Measurements from ENCODE around the gene CDH23. TPM values are rescaled to one million over a fixed set of nuclear protein-coding genes. Genes with fewer than 3 reads are reported as not detected.
A peak's percentile ranks its signal among the peaks of the same experiment; 100 is the strongest.

CDH23 gene
- total and polyA plus RNA-seq, 9 of the 15 experiments (the other 6 are each of a cell fraction or from before 2014, with no cell fraction given): 0.18 to 1.2 (median 0.47) TPM

- no peak for TF ChIP-seq RBM15 (IDR thresholded peaks at IDR 0.05; ENCODE audit: insufficient read depth, low read length)
- no peak for TF ChIP-seq JUN (IDR thresholded peaks at IDR 0.05; ENCODE audit: borderline replicate concordance, low read depth, low read length)
- no peak for TF ChIP-seq JUN (CRISPR knock-in tag; IDR thresholded peaks at IDR 0.05; ENCODE audit: borderline replicate concordance)
- TF ChIP-seq GABPB1 (CRISPR knock-in tag; IDR thresholded peaks at IDR 0.05): 0 out of 2 replicates have a peak, but pooled peaks have one; percentile 14
- peak; percentile 69; the same call in 1 of the 2 replicates for TF ChIP-seq CLOCK (CRISPR knock-in tag; IDR thresholded peaks at IDR 0.05; ENCODE audit: borderline replicate concordance)
- TF ChIP-seq NKRF (IDR thresholded peaks at IDR 0.05; ENCODE audit: borderline replicate concordance): no peak
- TF ChIP-seq FIP1L1 (IDR thresholded peaks at IDR 0.05; ENCODE audit: low read depth, low read length, poor library complexity, severe bottlenecking): no peak
- TF ChIP-seq HDAC2 (IDR thresholded peaks at IDR 0.05): no peak
- no peak for TF ChIP-seq PRMT5 (CRISPR knock-in tag; IDR thresholded peaks at IDR 0.05)
- no peak for TF ChIP-seq PBX2 (CRISPR knock-in tag; IDR thresholded peaks at IDR 0.05; ENCODE audit: low read depth)
- TF ChIP-seq PBX2 (tag; conservative IDR thresholded peaks at IDR 0.05; ENCODE audit: low read depth): no peak
- no peak for TF ChIP-seq NFYB (IDR thresholded peaks at IDR 0.05; ENCODE audit: extremely low read depth, insufficient read length)
- TF ChIP-seq TAF1 (IDR thresholded peaks at IDR 0.05; ENCODE audit: control insufficient read depth, extremely low read depth, insufficient read depth, low read length, severe bottlenecking): no peak
- no peak for TF ChIP-seq RFX5 (IDR thresholded peaks at IDR 0.05; ENCODE audit: low read depth, low read length)
- no peak for TF ChIP-seq ZSCAN29 (IDR thresholded peaks at IDR 0.05)
- no peak for TF ChIP-seq KDM1A (IDR thresholded peaks at IDR 0.05)
- TF ChIP-seq HMGN3 (IDR thresholded peaks at IDR 0.05; ENCODE audit: borderline replicate concordance, extremely low read depth, insufficient read length, low read depth, low read length): peak; percentile 26
- no peak for TF ChIP-seq FOXA3 (CRISPR knock-in tag; conservative IDR thresholded peaks at IDR 0.05 in 1 of 2, IDR thresholded peaks at IDR 0.05 in 1 of 2)
- TF ChIP-seq EP300 (IDR thresholded peaks at IDR 0.05; ENCODE audit: low read length): no peak
- TF ChIP-seq ZNF263 (CRISPR knock-in tag; IDR thresholded peaks at IDR 0.05; ENCODE audit: borderline replicate concordance): no peak
Measured at GRCh38 chr10:71747551-71748523, 351.1 kb downstream of the CDH23 start (continued).
